Tibial nerve (tissue), 4 donors: Measurements from ENCODE around the gene CORO2A. TPM values are rescaled to one million over a fixed set of nuclear protein-coding genes. Genes with fewer than 3 reads are reported as not detected.

ENCODE experiments used
- DNase-seq, 2 donors: peaks; one replicate each; pipeline ENCODE4 v3.0.0-alpha.2; 2019; ENCODE audit warnings: low spot score in 2 of 2
- H3K27ac ChIP-seq, 4 donors: fragments of 200-600 bp; sonication (generic) in 3 of 4; one replicate each; pipeline ENCODE4 v1.5.1; 2017 to 2019; ENCODE audit warnings: mild to moderate bottlenecking in 1 of 4
- H3K27me3 ChIP-seq, 2 donors: fragments of 200-600 bp; sonication (generic) in 1 of 2; one replicate each; pipeline versions ENCODE4 v1.5.1 to v1.6.0; 2017 to 2019
- H3K36me3 ChIP-seq, 3 donors: fragments of 200-600 bp; sonication (generic); one replicate each; pipeline ENCODE4 v1.5.1; 2018 to 2019
- H3K4me1 ChIP-seq, 4 donors: fragments of 200-600 bp; sonication (generic) in 3 of 4; one replicate each; pipeline ENCODE4 v1.5.1; 2017 to 2019
- H3K4me3 ChIP-seq, 4 donors: fragments of 200-600 bp; sonication (generic) in 3 of 4; one replicate each; pipeline ENCODE4 v1.5.1; 2017 to 2019; ENCODE audit warnings: mild to moderate bottlenecking in 1 of 4, moderate library complexity in 1 of 4
- H3K9me3 ChIP-seq, 4 donors: fragments of 200-600 bp; sonication (generic) in 3 of 4; one replicate each; pipeline ENCODE4 v1.5.1; 2017 to 2019
- CTCF ChIP-seq, 5 experiments: fragments of 200-600 bp in 3 of 5; fragments of 450-650 bp in 2 of 5; sonication (generic) in 3 of 5; IDR thresholded peaks; one replicate each; pipeline ENCODE4 v1.5.1; 2016 to 2019; ENCODE audit warnings: antibody characterized with exemption in 5 of 5, mild to moderate bottlenecking in 3 of 5, moderate library complexity in 2 of 5
- EP300 ChIP-seq, 2 donors: sonication (generic); formaldehyde crosslinking; IDR thresholded peaks; one replicate each; pipeline ENCODE4 v1.6.1; 2017; ENCODE audit warnings: antibody characterized with exemption in 2 of 2, mild to moderate bottlenecking in 1 of 2
- POLR2A ChIP-seq, 2 donors: fragments of 450-650 bp; IDR thresholded peaks; one replicate each; pipeline ENCODE4 v1.6.1; 2017; ENCODE audit warnings: antibody characterized with exemption in 2 of 2, mild to moderate bottlenecking in 2 of 2, moderate library complexity in 2 of 2
- WGBS, 2 donors: methylation state at CpG; one replicate each; pipeline ENCODE4 v1.1.5; 2018; 5-methylcytosine and 5-hydroxymethylcytosine counted together
- total RNA-seq, 4 donors: library from RNA; depleted of rRNA; stranded (reverse); fragments of >200 nt; gene quantifications; one replicate each; pipeline ENCODE4 v1.1.0, GENCODE V29; 2016

The CORO2A gene
- total RNA-seq, 4 donors from 2014 or later, result 1.9 to 3.3 (median 3.2) TPM

- Histone ChIP-seq H3K27ac (no peak overlapping the region), H3K9me3 (no peaks in the 10 kb centered on the region), H3K27me3 (no peaks in the 10 kb centered on the region), H3K4me3 (no peak overlapping the region), H3K4me1 (peaks cover 0 to 10% (median 0%) of the 10 kb centered on the region in 4 donors), H3K36me3 (peaks cover 0 to 67% (median 5%) of the 10 kb centered on the region in 3 donors)
- DNase-seq, result no peak
- TF ChIP-seq POLR2A (IDR thresholded peaks at IDR 0.05) (no peak), CTCF (IDR thresholded peaks at IDR 0.05) (no peak), EP300 (IDR thresholded peaks at IDR 0.05) (no peak)
- WGBS, 2 donors, result 81 to 89% methylated on average over 6 of the region's 7 CpGs
Measured at GRCh38 chr9:98203153-98203552, 10.7 kb upstream of the CORO2A start.

DNA sequence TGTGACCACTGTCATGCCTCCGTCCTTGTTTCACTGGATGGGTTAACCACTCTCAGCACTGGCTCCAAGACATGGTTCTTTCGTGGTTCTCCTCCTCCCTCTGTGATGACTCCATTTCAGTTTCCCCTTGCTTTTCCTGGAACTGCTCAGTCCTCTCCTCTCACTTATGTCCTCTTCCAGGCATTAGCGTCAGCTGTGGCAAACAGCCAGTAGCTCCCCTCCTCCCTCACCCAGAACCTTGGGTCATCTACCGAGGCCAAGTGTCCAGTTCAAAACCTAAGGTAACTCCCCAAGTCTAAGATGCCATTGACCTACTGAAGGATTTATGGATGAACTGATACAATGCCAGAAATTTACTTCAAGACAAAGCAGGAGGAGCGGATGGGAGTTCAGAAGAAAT lies 9.8 kb upstream of the CORO2A start:
- H3K36me3 ChIP-seq, result peaks cover 0 to 65% (median 5%) of the 10 kb centered on the region in 3 donors
- WGBS, 2 donors, result 66 to 73% methylated on average over 5 of the region's 5 CpGs
- H3K9me3 ChIP-seq, result no peaks in the 10 kb centered on the region
- peak overlapping the region in 2 of 4 donors; percentile 25 to 47 for H3K27ac ChIP-seq
- DNase-seq, result no peak
- no peaks in the 10 kb centered on the region for H3K27me3 ChIP-seq
- H3K4me3 ChIP-seq, result no peak overlapping the region
- no peak for TF ChIP-seq POLR2A (IDR thresholded peaks at IDR 0.05)
- peak in 1 of 2 donors; percentile 11 for TF ChIP-seq EP300 (IDR thresholded peaks at IDR 0.05)
- peaks cover 0 to 10% (median 0%) of the 10 kb centered on the region in 4 donors for H3K4me1 ChIP-seq

- Histone ChIP-seq H3K36me3 (peaks cover 0 to 65% (median 5%) of the 10 kb centered on the region in 3 donors), H3K27me3 (no peaks in the 10 kb centered on the region), H3K4me1 (peaks cover 0 to 10% (median 0%) of the 10 kb centered on the region in 4 donors), H3K9me3 (no peaks in the 10 kb centered on the region), H3K27ac (peak overlapping the region in 2 of 4 donors; percentile 25 to 47), H3K4me3 (no peak overlapping the region)
- WGBS, 2 donors, result 87 to 95% methylated on average over 5 to 6 of the region's 7 CpGs
- TF ChIP-seq CTCF (IDR thresholded peaks at IDR 0.05), result no peak
- no peak for TF ChIP-seq EP300 (IDR thresholded peaks at IDR 0.05)
- no peak for TF ChIP-seq POLR2A (IDR thresholded peaks at IDR 0.05)
- DNase-seq, result no peak
Measured at GRCh38 chr9:98201749-98202148, 9.3 kb upstream of the CORO2A start.

GRCh38 chr9:98201102-98201501 lies 8.7 kb upstream of the CORO2A start:
- DNase-seq, result no peak
- Histone ChIP-seq H3K4me3 (no peak overlapping the region), H3K9me3 (no peaks in the 10 kb centered on the region), H3K27me3 (no peaks in the 10 kb centered on the region), H3K27ac (no peak overlapping the region), H3K4me1 (peaks cover 0 to 8% (median 0%) of the 10 kb centered on the region in 4 donors), H3K36me3 (peaks cover 0 to 65% (median 5%) of the 10 kb centered on the region in 3 donors)
- TF ChIP-seq POLR2A (IDR thresholded peaks at IDR 0.05) (no peak), CTCF (IDR thresholded peaks at IDR 0.05) (no peak), EP300 (IDR thresholded peaks at IDR 0.05) (no peak)
- 78 to 82% methylated on average over 6 of the region's 6 CpGs for WGBS, 2 donors

- Histone ChIP-seq H3K36me3 (peaks cover 0 to 65% (median 5%) of the 10 kb centered on the region in 3 donors), H3K4me3 (no peak overlapping the region), H3K27me3 (no peaks in the 10 kb centered on the region), H3K27ac (no peak overlapping the region), H3K4me1 (no peaks in the 10 kb centered on the region), H3K9me3 (no peaks in the 10 kb centered on the region)
- DNase-seq, result no peak
- TF ChIP-seq POLR2A (IDR thresholded peaks at IDR 0.05), result no peak
- TF ChIP-seq CTCF (IDR thresholded peaks at IDR 0.05), result no peak
- no peak for TF ChIP-seq EP300 (IDR thresholded peaks at IDR 0.05)
- 84 to 87% methylated on average over 18 to 20 of the region's 20 CpGs for WGBS, 2 donors
Measured at GRCh38 chr9:98199388-98200033, 7.1 kb upstream of the CORO2A start.
